H9 (cell line): ENCODE data around the gene TMCO6. TPM values are rescaled to one million over a fixed set of nuclear protein-coding genes. Genes with fewer than 3 reads are reported as not detected.

ENCODE experiments used
- DNase-seq: peaks from one replicate; pipeline ENCODE4 v3.0.0-alpha.2; 2017
- H2AFZ ChIP-seq: one replicate; pipeline ENCODE4 v1.6.1; 2013; ENCODE audit warnings: mild to moderate bottlenecking, low read length, control low read depth, moderate library complexity
- H2AK5ac ChIP-seq: 2 replicates; pipeline ENCODE4 v1.6.1; 2013; ENCODE audit warnings: low read length, control low read depth, mixed read lengths; ENCODE audit not compliant: insufficient read length
- H2BK120ac ChIP-seq: one replicate; pipeline ENCODE4 v1.6.1; 2013; ENCODE audit warnings: low read depth, mild to moderate bottlenecking, low read length, control low read depth, inconsistent platforms; ENCODE audit not compliant: poor library complexity, severe bottlenecking
- H2BK12ac ChIP-seq: 2 replicates; pipeline ENCODE4 v1.6.1; 2013; ENCODE audit warnings: low read length, control low read depth, mixed read lengths, low read depth; ENCODE audit not compliant: insufficient read length
- H2BK15ac ChIP-seq: 2 replicates; pipeline ENCODE4 v1.6.1; 2013; ENCODE audit warnings: low read depth, low read length, control low read depth
- H2BK20ac ChIP-seq: one replicate; pipeline ENCODE4 v1.6.1; 2013; ENCODE audit warnings: low read depth, mild to moderate bottlenecking, low read length, control low read depth, inconsistent platforms; ENCODE audit not compliant: poor library complexity, severe bottlenecking
- H2BK5ac ChIP-seq: 2 replicates; pipeline ENCODE4 v1.6.1; 2013; ENCODE audit warnings: low read length, control low read depth, mixed read lengths; ENCODE audit not compliant: insufficient read length
- H3K14ac ChIP-seq: 2 replicates; pipeline ENCODE4 v1.6.1; 2013; ENCODE audit warnings: low read length, control low read depth; ENCODE audit not compliant: insufficient read depth
- H3K18ac ChIP-seq: 2 replicates; pipeline ENCODE4 v1.6.1; 2013; ENCODE audit warnings: low read depth, mild to moderate bottlenecking, mixed read lengths, low read length, control low read depth; ENCODE audit not compliant: insufficient read length
- H3K23ac ChIP-seq: 2 replicates; pipeline ENCODE4 v1.6.1; 2013; ENCODE audit warnings: low read length, control low read depth, mixed read lengths, low read depth; ENCODE audit not compliant: insufficient read length
- H3K23me2 ChIP-seq: 2 replicates; pipeline ENCODE4 v1.6.1; 2013; ENCODE audit warnings: low read depth, mild to moderate bottlenecking, mixed read lengths, low read length, control low read depth; ENCODE audit not compliant: insufficient read length, poor library complexity, severe bottlenecking
- H3K27ac ChIP-seq: 2 replicates; pipeline ENCODE4 v1.5.1; 2013; ENCODE audit warnings: low read length, control low read depth, mixed read lengths, low read depth; ENCODE audit not compliant: insufficient read length
- H3K27me3 ChIP-seq: 2 replicates; pipeline ENCODE4 v1.6.1; 2013; ENCODE audit warnings: low read length, control low read depth, inconsistent platforms; ENCODE audit not compliant: insufficient read depth
- H3K4ac ChIP-seq: 2 replicates; pipeline ENCODE4 v1.6.1; 2013; ENCODE audit warnings: low read depth, mild to moderate bottlenecking, control low read depth, inconsistent platforms, low read length, moderate library complexity
- H3K4me1 ChIP-seq: 2 replicates; pipeline ENCODE4 v1.6.1; 2013; ENCODE audit warnings: low read length, control low read depth, inconsistent platforms; ENCODE audit not compliant: insufficient read depth
- H3K4me2 ChIP-seq: 2 replicates; pipeline ENCODE4 v1.6.1; 2013; ENCODE audit warnings: low read length, control low read depth, mixed read lengths; ENCODE audit not compliant: insufficient read length, insufficient read depth
- H3K56ac ChIP-seq: 2 replicates; pipeline ENCODE4 v1.6.1; 2013; ENCODE audit warnings: low read depth, mild to moderate bottlenecking, mixed read lengths, low read length, control low read depth; ENCODE audit not compliant: insufficient read length
- H3K79me1 ChIP-seq: 2 replicates; pipeline ENCODE4 v1.6.1; 2013; ENCODE audit warnings: low read depth, mild to moderate bottlenecking, moderate library complexity, low read length, control low read depth, inconsistent platforms; ENCODE audit not compliant: insufficient read depth, poor library complexity, severe bottlenecking
- H3K79me2 ChIP-seq: 2 replicates; pipeline ENCODE4 v1.6.1; 2013; ENCODE audit warnings: low read length, control low read depth, inconsistent platforms; ENCODE audit not compliant: insufficient read depth
- H3K9ac ChIP-seq: 2 replicates; pipeline ENCODE4 v1.6.1; 2013; ENCODE audit warnings: low read length, control low read depth, mixed read lengths; ENCODE audit not compliant: insufficient read length; ENCODE audit errors: extremely low read depth
- H3K9me3 ChIP-seq: one replicate; pipeline ENCODE4 v1.6.1; 2013; ENCODE audit warnings: low read depth, low read length, inconsistent platforms; ENCODE audit not compliant: control insufficient read depth
- H3T11ph ChIP-seq: one replicate; pipeline ENCODE4 v1.6.1; 2013; ENCODE audit warnings: mild to moderate bottlenecking, low read length, control low read depth, inconsistent platforms
- H4K20me1 ChIP-seq: one replicate; pipeline ENCODE4 v1.6.1; 2013; ENCODE audit not compliant: control insufficient read depth, insufficient read length, insufficient read depth
- H4K5ac ChIP-seq: 2 replicates; pipeline ENCODE4 v1.6.1; 2013; ENCODE audit warnings: low read depth, mild to moderate bottlenecking, mixed read lengths, low read length, control low read depth; ENCODE audit not compliant: insufficient read length
- H4K8ac ChIP-seq: replicated peaks from 2 replicates; pipeline ENCODE4 v1.6.1; 2013; ENCODE audit warnings: low read length, control low read depth, mixed read lengths, low read depth; ENCODE audit not compliant: insufficient read length
- H4K91ac ChIP-seq: 2 replicates; pipeline ENCODE4 v1.6.1; 2013; ENCODE audit warnings: low read depth, mild to moderate bottlenecking, moderate library complexity, mixed read lengths, low read length, control low read depth; ENCODE audit not compliant: insufficient read length
- H3K27ac Mint-ChIP-seq, 3 experiments: 2 replicates in 2 of 3; 3 replicates in 1 of 3; pipeline ENCODE4 v1.8.0; 2020 to 2021; ENCODE audit warnings: mixed read lengths in 3 of 3, mild to moderate bottlenecking in 1 of 3, moderate library complexity in 1 of 3
- H3K27me3 Mint-ChIP-seq: 2 replicates; pipeline ENCODE4 v1.8.0; 2021; ENCODE audit warnings: low read depth, mild to moderate bottlenecking, moderate library complexity, mixed read lengths
- H3K36me3 Mint-ChIP-seq, 3 experiments: 2 replicates in 2 of 3; 3 replicates in 1 of 3; pipeline ENCODE4 v1.8.0; 2020 to 2021; ENCODE audit warnings: low read depth in 3 of 3, mixed read lengths in 3 of 3; ENCODE audit not compliant: insufficient read depth in 1 of 3
- H3K4me1 Mint-ChIP-seq, 2 experiments: 2 replicates each; pipeline ENCODE4 v1.8.0; 2020; ENCODE audit warnings: mixed read lengths in 2 of 2
- H3K4me3 Mint-ChIP-seq, 2 experiments: 2 replicates in 1 of 2; 3 replicates in 1 of 2; pipeline ENCODE4 v1.8.0; 2020 to 2021; ENCODE audit warnings: mild to moderate bottlenecking in 2 of 2, mixed read lengths in 2 of 2, moderate library complexity in 1 of 2
- H3K9me3 Mint-ChIP-seq, 2 experiments: 2 replicates in 1 of 2; 3 replicates in 1 of 2; pipeline ENCODE4 v1.8.0; 2020; ENCODE audit warnings: mild to moderate bottlenecking in 2 of 2, mixed read lengths in 2 of 2, moderate library complexity in 1 of 2
- WGBS: extraction: QIAGEN DNeasy Blood & Tissue Kit; methylation state at CpG from one replicate; pipeline ENCODE4 v1.1.7; 2013; ENCODE audit warnings: missing lambda C conversion rate, low lambda C conversion rate, mixed read lengths; ENCODE audit not compliant: insufficient read length; ENCODE audit errors: extremely low coverage; 5-methylcytosine and 5-hydroxymethylcytosine counted together
- total RNA-seq: library from RNA; stranded (reverse); gene quantifications from 2 replicates; pipeline ENCODE4 v1.2.1, GENCODE V29; 2021
- TF ChIP-seq, protein P1 (sequence below): fragments of 200-600 bp; sonication (generic); conservative IDR thresholded peaks from 3 replicates; pipeline ENCODE4 v1.8.0; 2021; ENCODE audit warnings: antibody characterized with exemption, mild to moderate bottlenecking

The TMCO6 gene
- total RNA-seq, 1 experiment from 2014 or later, result 39.3 TPM

DNA sequence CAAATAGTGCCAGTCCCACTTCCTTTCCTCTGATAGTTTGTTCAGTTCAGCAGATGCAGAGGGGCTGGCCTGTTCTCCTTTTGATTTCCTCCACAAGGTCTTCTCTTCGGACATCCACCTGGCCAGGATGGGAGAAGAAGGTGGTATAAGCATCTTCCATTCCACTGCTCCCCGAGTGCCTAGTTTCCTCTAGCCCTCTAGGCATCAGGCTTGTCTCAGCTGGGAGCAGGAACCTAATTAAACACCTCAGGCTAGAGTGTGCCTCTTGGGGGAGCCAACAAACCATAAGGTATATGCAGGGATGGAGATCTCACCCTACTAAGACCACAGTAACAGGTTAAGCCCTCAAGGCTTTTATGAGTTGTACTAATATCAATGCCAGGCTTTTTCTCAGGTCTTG, 35.0 kb downstream of the TMCO6 start:
- H2AK5ac ChIP-seq, result no peak overlapping the region
- no peak overlapping the region for H2BK5ac ChIP-seq
- no peak overlapping the region for H3K4ac ChIP-seq
- no peak overlapping the region for H4K8ac ChIP-seq
- Mint-ChIP-seq H3K9me3 (no peaks in the 10 kb centered on the region), H3K4me1 (peaks cover 0 to 6% of the 10 kb centered on the region in 2 experiments; a peak in 1 of 4 replicates), H3K27me3 (no peaks in the 10 kb centered on the region), H3K27ac (peak overlapping the region in 1 of 3 experiments; percentile 49; a peak in 1 of 7 replicates), H3K36me3 (peaks cover 15 to 80% (median 40%) of the 10 kb centered on the region in 3 experiments), H3K4me3 (peak overlapping the region in 1 of 2 experiments; percentile 31; a peak in 1 of 5 replicates)
- WGBS, result no CpG with 5 or more reads among the region's 2 CpGs
- H3K23me2 ChIP-seq, result no peaks in the 10 kb centered on the region
- no peak overlapping the region for H3K9ac ChIP-seq
- H3K4me2 ChIP-seq, result no peak overlapping the region
- no peak overlapping the region for H3K56ac ChIP-seq
- H3K9me3 ChIP-seq, result no peaks in the 10 kb centered on the region
- H3K4me1 ChIP-seq, result no peaks in the 10 kb centered on the region
- no peak overlapping the region for H3K23ac ChIP-seq
- H4K5ac ChIP-seq, result no peak overlapping the region
- H3K79me1 ChIP-seq, result no peaks in the 10 kb centered on the region
- no peak overlapping the region for H2BK20ac ChIP-seq
- no peak overlapping the region for H3K14ac ChIP-seq
- H2AFZ ChIP-seq, result no peak overlapping the region
- H3K18ac ChIP-seq, result no peak overlapping the region
- H3K79me2 ChIP-seq, result no peaks in the 10 kb centered on the region
- TF ChIP-seq, protein P1, sequence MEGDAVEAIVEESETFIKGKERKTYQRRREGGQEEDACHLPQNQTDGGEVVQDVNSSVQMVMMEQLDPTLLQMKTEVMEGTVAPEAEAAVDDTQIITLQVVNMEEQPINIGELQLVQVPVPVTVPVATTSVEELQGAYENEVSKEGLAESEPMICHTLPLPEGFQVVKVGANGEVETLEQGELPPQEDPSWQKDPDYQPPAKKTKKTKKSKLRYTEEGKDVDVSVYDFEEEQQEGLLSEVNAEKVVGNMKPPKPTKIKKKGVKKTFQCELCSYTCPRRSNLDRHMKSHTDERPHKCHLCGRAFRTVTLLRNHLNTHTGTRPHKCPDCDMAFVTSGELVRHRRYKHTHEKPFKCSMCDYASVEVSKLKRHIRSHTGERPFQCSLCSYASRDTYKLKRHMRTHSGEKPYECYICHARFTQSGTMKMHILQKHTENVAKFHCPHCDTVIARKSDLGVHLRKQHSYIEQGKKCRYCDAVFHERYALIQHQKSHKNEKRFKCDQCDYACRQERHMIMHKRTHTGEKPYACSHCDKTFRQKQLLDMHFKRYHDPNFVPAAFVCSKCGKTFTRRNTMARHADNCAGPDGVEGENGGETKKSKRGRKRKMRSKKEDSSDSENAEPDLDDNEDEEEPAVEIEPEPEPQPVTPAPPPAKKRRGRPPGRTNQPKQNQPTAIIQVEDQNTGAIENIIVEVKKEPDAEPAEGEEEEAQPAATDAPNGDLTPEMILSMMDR, result no peak
- H2BK15ac ChIP-seq, result no peak overlapping the region
- no peak overlapping the region for H3K27ac ChIP-seq
- H4K91ac ChIP-seq, result no peak overlapping the region
- no peak overlapping the region for H2BK120ac ChIP-seq
- DNase-seq, result no peak
- H3K27me3 ChIP-seq, result no peaks in the 10 kb centered on the region
- H2BK12ac ChIP-seq, result no peak overlapping the region
- no peak overlapping the region for H3T11ph ChIP-seq
- H4K20me1 ChIP-seq, result no peaks in the 10 kb centered on the region
